Effector memory CD8-positive, alpha-beta T cell (primary cell): Measurements from ENCODE around the gene ADAMTS3.

ENCODE experiments used
- ATAC-seq: fragments of 150-1000 bp; cut with Tn5 transposase; replicated peaks from 2 replicates; pipeline ENCODE4 v1.10.0; 2021; ENCODE audit warnings: mild to moderate bottlenecking, moderate library complexity
- DNase-seq, 3 experiments: peaks; one replicate each; pipeline ENCODE4 v3.0.0; 2021
- H3K27ac Mint-ChIP-seq, 2 donors: one replicate each; pipeline ENCODE4 v1.8.0; 2022; ENCODE audit warnings: mild to moderate bottlenecking in 2 of 2, mixed read lengths in 2 of 2, moderate library complexity in 2 of 2
- H3K27me3 Mint-ChIP-seq, 2 donors: one replicate each; pipeline ENCODE4 v1.8.0; 2022; ENCODE audit warnings: mixed read lengths in 2 of 2
- H3K36me3 Mint-ChIP-seq: one replicate; pipeline ENCODE4 v1.8.0; 2022; ENCODE audit warnings: mild to moderate bottlenecking, moderate library complexity, mixed read lengths; ENCODE audit not compliant: insufficient read depth
- H3K4me1 Mint-ChIP-seq, 2 donors: one replicate each; pipeline ENCODE4 v1.8.0; 2022; ENCODE audit warnings: low read depth in 2 of 2, mixed read lengths in 2 of 2
- H3K4me3 Mint-ChIP-seq, 2 donors: one replicate each; pipeline ENCODE4 v1.8.0; 2022; ENCODE audit warnings: mild to moderate bottlenecking in 2 of 2, mixed read lengths in 2 of 2, moderate library complexity in 2 of 2
- H3K9me3 Mint-ChIP-seq, 2 donors: one replicate each; pipeline ENCODE4 v1.8.0; 2022; ENCODE audit warnings: mixed read lengths in 2 of 2

The ADAMTS3 gene

DNA sequence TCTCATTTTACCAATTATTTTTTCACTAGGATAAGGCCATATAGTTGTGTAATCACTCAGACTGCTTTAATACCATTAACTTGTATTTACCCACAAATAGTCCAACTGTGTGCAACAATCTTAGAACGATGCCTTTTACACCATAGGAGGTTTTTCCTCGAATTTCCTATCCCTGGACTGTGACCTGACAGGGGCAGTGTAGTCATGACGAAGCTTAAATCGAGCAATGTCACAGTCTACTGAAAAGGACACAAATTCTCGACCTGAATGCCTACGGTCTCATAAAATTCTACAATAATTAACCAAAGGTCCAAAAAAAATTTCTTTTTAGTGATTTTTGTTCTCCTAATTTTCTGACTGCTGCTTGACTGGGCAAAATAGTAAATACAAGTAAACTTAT lies 208.9 kb downstream of the ADAMTS3 start:
- Mint-ChIP-seq H3K4me3 (no peak overlapping the region), H3K36me3 (peaks cover 4% of the 10 kb centered on the region), H3K27me3 (no peaks in the 10 kb centered on the region), H3K27ac (no peak overlapping the region), H3K9me3 (no peaks in the 10 kb centered on the region), H3K4me1 (no peaks in the 10 kb centered on the region)
- no peak for DNase-seq
- ATAC-seq = no peak

GRCh38 chr4:72358483-72358882 lies 210.5 kb downstream of the ADAMTS3 start:
- H3K27me3 Mint-ChIP-seq = no peaks in the 10 kb centered on the region
- no peaks in the 10 kb centered on the region for H3K9me3 Mint-ChIP-seq
- ATAC-seq (no peak), DNase-seq (no peak)
- H3K4me1 Mint-ChIP-seq = no peaks in the 10 kb centered on the region
- H3K4me3 Mint-ChIP-seq = no peak overlapping the region
- peaks cover 4% of the 10 kb centered on the region for H3K36me3 Mint-ChIP-seq
- H3K27ac Mint-ChIP-seq = no peak overlapping the region

- no peak for ATAC-seq
These were observed 211.1 kb downstream of the ADAMTS3 start for GRCh38 chr4:72357908-72358307.

DNA sequence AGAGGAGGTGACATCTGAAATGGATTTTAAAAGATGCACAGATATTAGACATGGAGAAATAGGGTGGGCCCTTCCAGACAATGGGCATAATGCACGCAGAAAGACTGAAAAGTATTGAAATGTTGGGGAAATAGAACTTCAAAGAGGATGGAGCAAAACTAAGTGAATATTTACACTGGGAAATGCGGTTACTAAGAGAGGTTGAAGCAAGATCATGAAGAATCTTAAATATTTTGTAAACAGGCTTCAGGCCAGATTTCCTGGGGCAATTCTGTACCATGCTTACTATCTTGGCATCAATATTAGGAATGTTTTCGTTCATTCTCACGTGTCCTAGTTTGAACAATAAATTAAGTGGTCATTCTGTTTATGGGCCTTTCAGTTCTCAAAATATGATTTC lies 216.3 kb downstream of the ADAMTS3 start:
- Mint-ChIP-seq H3K9me3 (no peaks in the 10 kb centered on the region), H3K27me3 (no peaks in the 10 kb centered on the region), H3K4me3 (no peak overlapping the region), H3K4me1 (no peaks in the 10 kb centered on the region), H3K27ac (no peak overlapping the region), H3K36me3 (no peaks in the 10 kb centered on the region)
- ATAC-seq = no peak
- DNase-seq = no peak

More at GRCh38 chr4:72357908-72358307, 211.1 kb downstream of the ADAMTS3 start:
- no peak for DNase-seq
- Mint-ChIP-seq H3K9me3 (no peaks in the 10 kb centered on the region), H3K27ac (no peak overlapping the region), H3K27me3 (no peaks in the 10 kb centered on the region), H3K4me1 (no peaks in the 10 kb centered on the region), H3K36me3 (peaks cover 4% of the 10 kb centered on the region), H3K4me3 (no peak overlapping the region)

- no peaks in the 10 kb centered on the region for H3K36me3 Mint-ChIP-seq
- no peak for DNase-seq
- H3K4me1 Mint-ChIP-seq = no peaks in the 10 kb centered on the region
- H3K9me3 Mint-ChIP-seq = peaks cover 0 to 5% of the 10 kb centered on the region in 2 donors
- no peaks in the 10 kb centered on the region for H3K27me3 Mint-ChIP-seq
- H3K27ac Mint-ChIP-seq = no peak overlapping the region
- H3K4me3 Mint-ChIP-seq = no peak overlapping the region
- no peak for ATAC-seq
These were observed 217.5 kb downstream of the ADAMTS3 start for GRCh38 chr4:72351521-72351920.

GRCh38 chr4:72348701-72349100 lies 220.3 kb downstream of the ADAMTS3 start:
- Mint-ChIP-seq H3K4me3 (no peak overlapping the region), H3K27me3 (no peaks in the 10 kb centered on the region), H3K27ac (no peak overlapping the region), H3K4me1 (no peaks in the 10 kb centered on the region), H3K9me3 (peaks cover 0 to 5% of the 10 kb centered on the region in 2 donors), H3K36me3 (no peaks in the 10 kb centered on the region)
- DNase-seq (no peak), ATAC-seq (no peak)

- no peak overlapping the region for H3K27ac Mint-ChIP-seq
- peaks cover 3% of the 10 kb centered on the region for H3K36me3 Mint-ChIP-seq
- no peak overlapping the region for H3K4me3 Mint-ChIP-seq
- ATAC-seq (no peak), DNase-seq (no peak)
- peaks cover 0 to 5% of the 10 kb centered on the region in 2 donors for H3K9me3 Mint-ChIP-seq
- no peaks in the 10 kb centered on the region for H3K4me1 Mint-ChIP-seq
- H3K27me3 Mint-ChIP-seq = no peaks in the 10 kb centered on the region
These were observed 224.6 kb downstream of the ADAMTS3 start for GRCh38 chr4:72344418-72344817.

DNA sequence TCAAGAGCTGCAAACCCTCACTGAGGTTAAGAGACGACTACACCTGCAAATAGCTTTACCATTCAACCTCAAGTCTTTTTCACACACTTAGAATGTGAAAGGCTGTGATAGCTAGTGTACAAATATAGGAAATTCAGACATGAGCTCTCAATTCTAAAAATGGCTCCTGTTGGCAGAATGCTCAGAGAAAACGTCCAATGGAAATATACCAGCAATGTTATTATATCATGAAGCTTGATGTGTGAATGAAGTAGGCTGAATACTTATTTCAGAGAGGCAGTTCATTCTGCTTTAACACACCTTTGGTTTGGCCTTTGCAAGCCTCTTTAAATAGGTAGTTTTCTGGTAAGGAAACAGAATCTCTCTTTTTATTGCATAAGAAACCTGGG lies 227.6 kb downstream of the ADAMTS3 start:
- H3K27ac Mint-ChIP-seq = no peak overlapping the region
- no peaks in the 10 kb centered on the region for H3K27me3 Mint-ChIP-seq
- H3K4me3 Mint-ChIP-seq = no peak overlapping the region
- H3K36me3 Mint-ChIP-seq = peaks cover 3% of the 10 kb centered on the region
- H3K9me3 Mint-ChIP-seq = no peaks in the 10 kb centered on the region
- ATAC-seq (no peak), DNase-seq (no peak)
- H3K4me1 Mint-ChIP-seq = no peaks in the 10 kb centered on the region

DNA sequence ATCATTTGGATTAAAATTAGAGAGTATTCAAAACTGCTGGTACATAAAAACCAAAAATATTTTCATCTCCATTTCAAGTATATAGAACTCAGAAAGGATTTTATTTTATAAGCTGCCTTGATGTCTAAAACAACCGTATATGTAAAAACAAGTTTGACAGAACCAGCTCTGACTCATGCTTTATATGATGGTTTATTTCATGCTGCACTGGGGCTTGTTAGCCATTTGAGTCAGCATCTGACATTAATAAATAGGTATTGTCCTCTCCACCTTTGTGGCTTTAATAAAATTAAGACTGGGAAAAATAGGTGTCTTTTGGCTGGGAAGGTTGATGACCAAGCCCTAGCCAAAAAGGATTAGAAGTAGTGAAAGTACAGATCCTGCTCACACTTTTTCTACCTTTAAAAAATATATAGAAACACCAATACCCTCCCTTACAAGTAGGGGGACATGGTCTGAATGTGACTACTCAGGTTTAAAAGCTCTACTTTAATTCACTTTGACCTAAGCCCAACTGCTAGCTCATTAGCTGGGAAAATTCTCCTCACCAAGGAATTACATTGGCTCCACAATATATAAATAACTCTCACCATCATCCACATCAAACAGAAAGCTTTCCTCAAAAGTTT lies 228.1 kb downstream of the ADAMTS3 start:
- no peak overlapping the region for H3K27ac Mint-ChIP-seq
- no peaks in the 10 kb centered on the region for H3K4me1 Mint-ChIP-seq
- no peak overlapping the region for H3K4me3 Mint-ChIP-seq
- H3K27me3 Mint-ChIP-seq = no peaks in the 10 kb centered on the region
- DNase-seq (no peak), ATAC-seq (no peak)
- H3K9me3 Mint-ChIP-seq = no peaks in the 10 kb centered on the region
- H3K36me3 Mint-ChIP-seq = peaks cover 3% of the 10 kb centered on the region

DNA sequence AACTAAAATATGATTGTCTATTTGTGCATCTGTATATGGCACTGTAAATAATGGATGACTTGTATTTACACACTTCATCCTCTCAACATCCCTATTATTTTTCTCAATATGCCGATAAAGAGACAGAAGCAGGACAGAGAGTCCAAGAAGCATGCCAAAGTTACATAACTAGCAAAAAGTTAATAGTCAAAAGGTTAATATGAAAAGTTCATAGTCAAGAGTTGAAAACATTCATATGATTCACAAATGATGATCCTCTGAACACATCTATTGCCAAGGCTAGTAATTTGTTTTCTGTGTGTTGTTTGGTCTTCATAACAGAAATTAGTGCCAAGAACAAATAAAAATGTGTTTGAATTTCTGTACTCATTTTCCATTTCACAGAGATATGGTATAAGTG lies 231.0 kb downstream of the ADAMTS3 start:
- H3K36me3 Mint-ChIP-seq = peaks cover 3% of the 10 kb centered on the region
- no peak overlapping the region for H3K4me3 Mint-ChIP-seq
- H3K9me3 Mint-ChIP-seq = no peaks in the 10 kb centered on the region
- DNase-seq (no peak), ATAC-seq (no peak)
- no peaks in the 10 kb centered on the region for H3K4me1 Mint-ChIP-seq
- no peaks in the 10 kb centered on the region for H3K27me3 Mint-ChIP-seq
- H3K27ac Mint-ChIP-seq = no peak overlapping the region

DNA sequence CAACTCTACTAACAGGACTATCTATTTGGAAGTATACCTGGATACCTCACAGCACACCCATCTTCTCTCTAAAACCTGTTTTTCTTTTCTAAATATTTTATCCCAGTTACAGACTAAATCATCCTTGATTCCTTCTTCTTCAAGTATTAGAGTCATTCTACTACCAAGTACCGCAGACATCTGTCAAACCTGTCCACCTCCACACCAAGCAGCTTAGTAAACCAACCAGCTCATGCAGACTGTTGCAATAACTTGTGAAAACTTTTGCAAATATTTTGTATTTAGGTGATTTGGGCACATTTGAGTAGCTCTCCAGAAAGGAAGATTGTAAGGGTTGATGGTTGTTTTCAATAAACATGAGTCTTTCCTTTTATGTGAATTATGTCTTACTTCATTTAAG lies 238.6 kb downstream of the ADAMTS3 start:
- no peaks in the 10 kb centered on the region for H3K9me3 Mint-ChIP-seq
- no peak overlapping the region for H3K4me3 Mint-ChIP-seq
- no peak overlapping the region for H3K27ac Mint-ChIP-seq
- ATAC-seq (no peak), DNase-seq (no peak)
- H3K27me3 Mint-ChIP-seq = no peaks in the 10 kb centered on the region
- no peaks in the 10 kb centered on the region for H3K36me3 Mint-ChIP-seq
- H3K4me1 Mint-ChIP-seq = no peaks in the 10 kb centered on the region

DNA sequence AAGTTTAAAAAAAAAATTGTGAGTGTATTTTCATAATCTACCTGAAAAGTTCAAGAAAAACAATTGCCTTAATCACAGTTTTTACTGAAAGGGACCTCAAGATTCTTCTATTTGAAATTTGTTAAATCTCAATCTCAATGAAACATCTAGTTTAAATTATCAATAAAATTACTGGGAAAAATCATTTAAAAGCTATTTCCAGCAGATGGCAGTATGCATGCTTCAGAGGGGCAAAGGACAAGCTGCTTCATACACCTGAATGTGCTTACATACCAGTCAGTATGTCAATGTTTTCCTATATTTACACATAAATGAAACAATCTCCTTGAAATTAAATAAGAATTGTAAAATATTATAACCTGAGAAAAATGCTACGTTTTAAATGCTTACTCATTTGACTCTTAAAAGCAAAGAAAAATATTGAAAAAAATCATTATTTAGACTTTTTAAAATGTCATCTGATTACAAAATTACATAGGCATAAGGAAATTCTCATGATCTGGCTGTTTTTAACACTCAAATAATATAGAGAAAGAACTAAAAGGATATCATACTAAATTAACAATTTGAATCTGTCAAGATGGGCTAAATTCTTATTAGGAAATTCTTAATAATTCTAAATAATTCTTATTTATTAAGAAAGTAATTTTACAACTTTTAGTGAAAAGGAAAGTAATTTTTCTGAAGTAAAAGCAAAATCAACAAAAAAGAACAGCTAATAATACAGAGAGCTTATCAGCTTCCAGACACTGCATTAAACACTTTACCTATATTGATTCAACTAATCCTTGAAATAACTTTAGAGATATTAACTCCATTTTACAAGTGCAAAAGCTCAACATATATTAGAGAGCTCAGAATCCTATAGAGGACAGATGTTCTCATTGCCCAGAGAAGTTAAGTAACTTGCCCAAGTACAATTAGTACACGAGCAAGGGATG lies 242.1 kb downstream of the ADAMTS3 start:
- ATAC-seq = no peak
- H3K4me1 Mint-ChIP-seq = no peaks in the 10 kb centered on the region
- H3K9me3 Mint-ChIP-seq = no peaks in the 10 kb centered on the region
- H3K4me3 Mint-ChIP-seq = no peak overlapping the region
- H3K27ac Mint-ChIP-seq = no peak overlapping the region
- no peak for DNase-seq
- H3K36me3 Mint-ChIP-seq = no peaks in the 10 kb centered on the region
- H3K27me3 Mint-ChIP-seq = peaks cover 0 to 10% of the 10 kb centered on the region in 2 donors

- no peak overlapping the region for H3K4me3 Mint-ChIP-seq
- H3K9me3 Mint-ChIP-seq = no peaks in the 10 kb centered on the region
- H3K36me3 Mint-ChIP-seq = no peaks in the 10 kb centered on the region
- no peak overlapping the region for H3K27ac Mint-ChIP-seq
- ATAC-seq (no peak), DNase-seq (no peak)
- peaks cover 0 to 10% of the 10 kb centered on the region in 2 donors for H3K27me3 Mint-ChIP-seq
- H3K4me1 Mint-ChIP-seq = no peaks in the 10 kb centered on the region
These were observed 243.8 kb downstream of the ADAMTS3 start for GRCh38 chr4:72325215-72325614.

GRCh38 chr4:72323227-72323626 lies 245.8 kb downstream of the ADAMTS3 start:
- DNase-seq = no peak
- H3K4me1 Mint-ChIP-seq = peaks cover 4 to 5% of the 10 kb centered on the region in 2 donors
- peaks cover 0 to 10% of the 10 kb centered on the region in 2 donors for H3K27me3 Mint-ChIP-seq
- H3K4me3 Mint-ChIP-seq = no peak overlapping the region
- ATAC-seq = no peak
- no peak overlapping the region for H3K27ac Mint-ChIP-seq
- no peaks in the 10 kb centered on the region for H3K9me3 Mint-ChIP-seq
- H3K36me3 Mint-ChIP-seq = no peaks in the 10 kb centered on the region
